ENCODE data around the gene OSBP2. TPM values are rescaled to one million over a fixed set of nuclear protein-coding genes. Genes with fewer than 3 reads are reported as not detected.

Gene OSBP2
- total RNA-seq, 2 donors from 2014 or later = 4.0 to 16.8 TPM

GRCh38 chr22:30906946-30907345 lies 212.3 kb downstream of the OSBP2 start:
- Histone ChIP-seq H3K4me1 (no peaks in the 10 kb centered on the region), H3K36me3 (no peaks in the 10 kb centered on the region), H3K27ac (no peak overlapping the region), H3K4me3 (no peak overlapping the region), H3K27me3 (no peaks in the 10 kb centered on the region), H3K9me3 (no peaks in the 10 kb centered on the region)
- DNase-seq (ENCODE audit: low spot score) = no peak
- no peak for TF ChIP-seq CTCF (IDR thresholded peaks at IDR 0.05)

- TF ChIP-seq CTCF (IDR thresholded peaks at IDR 0.05) = no peak
- no peaks in the 10 kb centered on the region for H3K27me3 ChIP-seq
- no peaks in the 10 kb centered on the region for H3K4me1 ChIP-seq
- DNase-seq (ENCODE audit: low spot score) = no peak
- no peaks in the 10 kb centered on the region for H3K9me3 ChIP-seq
- no peaks in the 10 kb centered on the region for H3K36me3 ChIP-seq
- no peak overlapping the region for H3K4me3 ChIP-seq
- no peak overlapping the region for H3K27ac ChIP-seq
Measured at GRCh38 chr22:30908051-30908461, 213.4 kb downstream of the OSBP2 start.

GRCh38 chr22:30909306-30909705 lies 214.6 kb downstream of the OSBP2 start:
- TF ChIP-seq CTCF (IDR thresholded peaks at IDR 0.05) = no peak
- Histone ChIP-seq H3K27ac (no peak overlapping the region), H3K4me1 (no peaks in the 10 kb centered on the region), H3K27me3 (no peaks in the 10 kb centered on the region), H3K36me3 (no peaks in the 10 kb centered on the region), H3K9me3 (no peaks in the 10 kb centered on the region), H3K4me3 (no peak overlapping the region)
- DNase-seq (ENCODE audit: low spot score) = no peak

GRCh38 chr22:30910358-30910757 lies 215.7 kb downstream of the OSBP2 start:
- no peak for DNase-seq (ENCODE audit: low spot score)
- H3K36me3 ChIP-seq = no peaks in the 10 kb centered on the region
- H3K27me3 ChIP-seq = no peaks in the 10 kb centered on the region
- no peaks in the 10 kb centered on the region for H3K4me1 ChIP-seq
- no peak overlapping the region for H3K27ac ChIP-seq
- no peak overlapping the region for H3K4me3 ChIP-seq
- peaks cover 0 to 7% of the 10 kb centered on the region in 2 donors for H3K9me3 ChIP-seq
- TF ChIP-seq CTCF (IDR thresholded peaks at IDR 0.05) = no peak

GRCh38 chr22:30918761-30919160 lies 224.1 kb downstream of the OSBP2 start:
- Histone ChIP-seq H3K27ac (no peak overlapping the region), H3K4me1 (peaks cover 0 to 9% of the 10 kb centered on the region in 2 donors), H3K9me3 (peaks cover 4 to 16% of the 10 kb centered on the region in 2 donors), H3K36me3 (no peaks in the 10 kb centered on the region), H3K27me3 (no peaks in the 10 kb centered on the region), H3K4me3 (no peak overlapping the region)
- no peak for DNase-seq (ENCODE audit: low spot score)
- no peak for TF ChIP-seq CTCF (IDR thresholded peaks at IDR 0.05)

- H3K4me1 ChIP-seq = peaks cover 0 to 9% of the 10 kb centered on the region in 2 donors
- no peaks in the 10 kb centered on the region for H3K36me3 ChIP-seq
- no peak for DNase-seq (ENCODE audit: low spot score)
- no peak overlapping the region for H3K4me3 ChIP-seq
- H3K9me3 ChIP-seq = peaks cover 4 to 13% of the 10 kb centered on the region in 2 donors
- no peaks in the 10 kb centered on the region for H3K27me3 ChIP-seq
- no peak for TF ChIP-seq CTCF (IDR thresholded peaks at IDR 0.05)
- H3K27ac ChIP-seq = no peak overlapping the region
Measured at GRCh38 chr22:30919973-30920372, 225.3 kb downstream of the OSBP2 start.

Data from right atrium auricular region (tissue), 2 donors.